SK-N-MC (cell line): ENCODE measurements around the gene SCYL1.

Experiments used
- DNase-seq: peaks from one replicate; pipeline ENCODE4 v3.0.0-alpha.2; 2011; ENCODE audit warnings: low read depth, low spot score
- H3K27ac ChIP-seq: fragments of 200-600 bp; sonication (generic); 2 replicates; pipeline ENCODE4 v1.5.1; 2016; ENCODE audit warnings: mixed run types
- H3K36me3 ChIP-seq: fragments of 200-600 bp; sonication (generic); 2 replicates; pipeline ENCODE4 v1.6.1; 2017; ENCODE audit warnings: antibody characterized with exemption, low read length, mixed read lengths; ENCODE audit not compliant: insufficient read depth
- H3K4me3 ChIP-seq: fragments of 200-600 bp; sonication (generic); 2 replicates; pipeline ENCODE4 v1.5.1; 2016
- H3K9ac ChIP-seq: fragments of 200-600 bp; sonication (generic); 2 replicates; pipeline ENCODE4 v1.8.0; 2017; ENCODE audit warnings: mixed run types, mixed read lengths; ENCODE audit not compliant: insufficient read length
- H3K9me3 ChIP-seq: fragments of 200-600 bp; sonication (generic); 2 replicates; pipeline ENCODE4 v1.6.1; 2017; ENCODE audit warnings: low read depth, mild to moderate bottlenecking, antibody characterized with exemption, low read length, moderate library complexity, mixed read lengths
- EZH2 ChIP-seq: fragments of 200-600 bp; sonication (generic); IDR thresholded peaks from one replicate; pipeline ENCODE4 v1.6.1; 2017; ENCODE audit warnings: antibody characterized with exemption
- FOXP2 ChIP-seq: optimal IDR thresholded peaks from 2 replicates; pipeline ENCODE3; 2011; ENCODE audit warnings: mild to moderate bottlenecking, moderate library complexity; ENCODE audit not compliant: insufficient read depth; ENCODE audit errors: extremely low read length, control extremely low read depth
- POLR2AphosphoS5 ChIP-seq: IDR thresholded peaks from 2 replicates; pipeline ENCODE4 v1.6.1; 2012; ENCODE audit warnings: mild to moderate bottlenecking, low read depth, low read length, borderline replicate concordance

Gene SCYL1

DNA sequence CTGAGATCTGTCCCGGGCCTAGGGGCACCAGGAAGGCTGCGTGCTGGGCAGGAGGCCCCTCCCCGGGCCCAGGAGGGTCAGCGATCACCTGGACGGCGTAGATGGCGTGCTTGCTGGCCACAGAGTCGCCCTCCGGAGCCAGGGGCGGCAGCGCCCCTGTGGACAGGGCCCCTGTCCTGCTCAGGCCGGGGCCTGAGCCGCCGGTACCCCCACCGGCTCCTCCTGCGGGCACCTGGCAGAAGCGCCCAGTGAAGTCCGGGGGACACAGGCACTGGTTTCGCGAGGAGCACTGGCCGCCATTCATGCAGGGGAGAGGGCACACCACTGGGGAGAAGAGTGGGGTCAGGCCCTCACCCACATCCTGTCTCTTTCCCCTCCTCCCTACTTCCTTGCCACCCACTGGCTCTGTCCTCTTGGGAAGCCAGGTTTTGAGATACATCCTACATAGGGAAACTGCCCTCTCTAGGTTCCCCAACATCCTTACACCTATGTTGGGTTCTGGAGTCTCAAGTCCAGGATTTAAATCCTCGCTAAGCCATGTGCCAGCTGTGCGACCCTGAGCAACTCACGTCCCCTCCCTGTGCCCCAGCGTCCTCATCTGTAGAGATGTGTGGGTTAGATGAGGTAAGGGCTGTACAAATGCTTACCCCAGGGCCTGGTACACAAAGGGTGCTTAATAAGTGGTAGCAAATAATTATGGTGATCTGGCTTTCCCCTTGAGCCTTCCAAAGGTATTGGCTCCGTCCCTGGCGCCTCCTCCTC, 29.4 kb downstream of the SCYL1 start:
- peak overlapping the region; percentile 29 for H3K9ac ChIP-seq
- TF ChIP-seq EZH2 (no peak), POLR2AphosphoS5 (no peak), FOXP2 (no peak)
- H3K9me3 ChIP-seq: no peaks in the 10 kb centered on the region
- peak overlapping the region; percentile 73 for H3K27ac ChIP-seq
- DNase-seq: no peak
- H3K4me3 ChIP-seq: peak overlapping the region; percentile 64
- H3K36me3 ChIP-seq: peaks cover 17% of the 10 kb centered on the region; the same call in 1 of the 2 replicates

DNA sequence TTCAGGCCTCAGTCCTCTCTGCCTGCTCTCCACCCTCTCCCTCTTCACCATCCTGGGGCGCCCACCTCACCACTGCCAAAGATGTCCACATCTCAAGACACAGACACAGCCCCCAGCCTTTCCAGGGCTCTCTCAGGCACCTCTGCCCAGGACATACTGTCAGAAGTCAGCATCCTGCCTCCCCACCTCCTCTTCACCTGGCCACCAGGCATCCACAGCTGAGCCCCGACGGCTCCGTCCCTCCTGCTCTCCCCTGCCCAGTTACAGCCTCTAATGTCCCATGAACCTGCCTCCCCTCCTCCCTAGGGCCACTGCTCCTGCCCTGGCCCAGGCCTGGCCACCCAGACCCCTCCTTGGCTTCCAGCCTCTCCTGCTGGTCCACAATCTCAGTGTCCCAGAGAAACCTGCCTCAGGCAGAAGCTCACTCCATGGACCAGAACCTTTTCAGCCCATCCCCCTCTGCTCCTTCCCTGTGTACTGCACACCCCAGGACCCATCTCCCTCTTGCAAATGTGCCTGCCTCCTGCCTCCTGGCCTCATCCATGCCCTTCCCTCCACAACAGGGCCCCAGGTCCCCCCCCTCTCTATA, 30.1 kb downstream of the SCYL1 start:
- Histone ChIP-seq H3K36me3 (peaks cover 13% of the 10 kb centered on the region; the same call in 1 of the 2 replicates), H3K9ac (no peak overlapping the region), H3K27ac (peak overlapping the region; percentile 73), H3K9me3 (no peaks in the 10 kb centered on the region), H3K4me3 (no peak overlapping the region)
- DNase-seq: no peak
- TF ChIP-seq POLR2AphosphoS5: no peak
- no peak for TF ChIP-seq EZH2
- TF ChIP-seq FOXP2: no peak

DNA sequence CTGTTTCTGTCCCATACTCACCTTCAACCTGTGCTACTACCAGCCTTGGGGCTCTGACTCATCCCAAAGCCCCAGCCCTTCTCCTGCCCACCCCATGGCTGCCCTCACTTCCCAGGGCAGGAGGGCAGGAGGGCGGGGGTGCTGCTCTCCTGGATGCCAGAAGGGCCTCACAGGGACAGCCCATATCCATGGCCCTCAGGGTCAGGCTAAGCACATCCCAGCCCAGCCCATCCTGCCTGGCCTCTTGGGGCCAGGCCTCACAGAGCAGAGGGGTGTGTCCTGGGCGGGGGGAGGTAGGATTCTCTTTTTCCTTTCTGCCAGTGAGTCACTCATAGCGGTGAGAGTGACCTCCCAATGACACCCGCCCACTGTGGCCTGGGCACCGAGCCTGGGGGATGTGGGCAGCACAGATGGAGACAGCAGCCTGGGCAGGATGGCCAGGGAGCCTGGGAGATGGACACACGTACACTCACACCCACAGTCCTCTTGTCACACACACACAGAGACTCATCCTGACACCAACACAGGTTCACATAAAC, 30.9 kb downstream of the SCYL1 start:
- H3K4me3 ChIP-seq: no peak overlapping the region
- no peaks in the 10 kb centered on the region for H3K9me3 ChIP-seq
- H3K36me3 ChIP-seq: peaks cover 12% of the 10 kb centered on the region; the same call in 1 of the 2 replicates
- no peak for DNase-seq
- no peak overlapping the region for H3K27ac ChIP-seq
- H3K9ac ChIP-seq: no peak overlapping the region
- no peak for TF ChIP-seq POLR2AphosphoS5
- no peak for TF ChIP-seq EZH2
- no peak for TF ChIP-seq FOXP2

DNA sequence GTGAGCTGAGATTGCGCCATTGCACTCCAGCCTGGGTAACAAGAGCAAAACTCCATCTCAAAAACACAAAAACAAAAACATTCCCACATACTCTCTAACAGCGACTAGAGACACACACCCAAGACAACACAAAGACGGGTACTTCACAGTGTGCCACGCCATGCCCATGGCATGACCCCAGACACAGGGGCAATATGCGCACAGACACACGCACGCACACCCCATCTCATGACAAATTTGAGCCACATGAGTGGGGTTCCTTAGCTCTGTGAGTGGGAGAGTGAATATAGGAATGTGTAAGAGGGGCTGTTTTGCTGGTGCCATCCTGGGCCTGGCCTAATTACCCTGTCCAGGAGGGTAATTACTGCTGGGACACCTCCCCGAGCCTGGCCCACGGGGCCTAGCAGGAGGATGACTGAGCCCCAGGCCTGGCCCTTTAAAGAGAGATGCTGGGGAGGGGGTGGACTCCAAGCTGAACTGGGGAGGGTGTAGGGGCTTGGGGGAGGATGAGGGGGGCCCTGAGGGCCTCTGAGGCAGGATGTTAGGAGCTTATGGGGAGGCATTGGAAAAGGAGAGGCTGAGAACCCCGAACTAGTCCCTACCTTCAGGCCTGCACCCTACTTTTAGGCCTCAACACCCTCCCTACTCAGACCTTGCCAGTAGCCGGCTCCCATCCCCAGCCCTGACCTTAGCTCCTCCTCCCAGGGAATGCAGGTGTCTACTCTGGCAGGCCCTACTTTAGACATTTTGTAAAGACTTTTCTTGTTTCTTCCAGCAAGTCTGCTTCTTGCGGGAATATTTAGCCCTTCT, 31.8 kb downstream of the SCYL1 start:
- H3K9ac ChIP-seq: peak overlapping the region; percentile 85
- TF ChIP-seq FOXP2 (no peak), EZH2 (no peak), POLR2AphosphoS5 (no peak)
- DNase-seq: no peak
- H3K9me3 ChIP-seq: no peaks in the 10 kb centered on the region
- H3K4me3 ChIP-seq: peak overlapping the region; percentile 89
- H3K36me3 ChIP-seq: peaks cover 4% of the 10 kb centered on the region; the same call in 1 of the 2 replicates
- H3K27ac ChIP-seq: peak overlapping the region; percentile 83

DNA sequence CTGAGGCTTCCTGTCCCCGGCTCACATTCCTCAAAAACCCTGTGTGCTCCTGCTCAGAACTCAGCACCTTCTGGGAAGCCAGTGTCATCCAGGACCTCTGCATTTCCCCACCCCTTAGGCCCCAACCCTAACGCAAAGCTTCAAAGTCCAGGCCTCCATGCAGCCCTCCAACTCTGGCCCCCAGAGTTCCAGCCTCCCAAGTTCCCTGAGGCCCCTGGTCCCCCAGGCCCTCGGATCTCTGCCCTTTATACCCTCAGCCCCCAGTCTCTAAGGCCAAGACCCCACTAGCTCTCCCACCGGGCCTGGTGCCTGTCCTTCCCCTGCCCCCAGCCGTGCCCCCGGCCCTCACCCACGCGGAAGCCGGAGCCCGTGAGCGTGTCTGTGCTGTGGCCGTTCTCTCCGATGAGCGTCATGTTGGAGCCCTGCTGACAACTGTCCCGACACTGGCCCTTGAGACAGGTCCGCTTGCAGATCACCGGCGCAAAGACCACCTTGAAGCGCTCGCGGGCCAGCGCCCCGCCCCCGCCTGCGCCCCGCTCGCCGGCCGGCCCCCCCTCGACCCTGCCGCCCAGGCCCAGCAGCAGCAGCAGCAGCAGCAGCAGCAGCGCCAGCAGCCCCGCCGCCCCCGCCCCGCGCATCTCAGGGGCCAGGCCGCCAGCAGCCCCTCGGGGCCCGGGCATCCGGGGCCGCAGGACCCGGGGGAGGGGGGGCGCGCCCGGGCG, 32.6 kb downstream of the SCYL1 start:
- H3K4me3 ChIP-seq: peak overlapping the region; percentile 89
- H3K36me3 ChIP-seq: no peaks in the 10 kb centered on the region; the same call in 1 of the 2 replicates
- DNase-seq: no peak
- peak overlapping the region; percentile 83 for H3K27ac ChIP-seq
- no peak for TF ChIP-seq FOXP2
- no peaks in the 10 kb centered on the region for H3K9me3 ChIP-seq
- peak overlapping the region; percentile 85 for H3K9ac ChIP-seq

DNA sequence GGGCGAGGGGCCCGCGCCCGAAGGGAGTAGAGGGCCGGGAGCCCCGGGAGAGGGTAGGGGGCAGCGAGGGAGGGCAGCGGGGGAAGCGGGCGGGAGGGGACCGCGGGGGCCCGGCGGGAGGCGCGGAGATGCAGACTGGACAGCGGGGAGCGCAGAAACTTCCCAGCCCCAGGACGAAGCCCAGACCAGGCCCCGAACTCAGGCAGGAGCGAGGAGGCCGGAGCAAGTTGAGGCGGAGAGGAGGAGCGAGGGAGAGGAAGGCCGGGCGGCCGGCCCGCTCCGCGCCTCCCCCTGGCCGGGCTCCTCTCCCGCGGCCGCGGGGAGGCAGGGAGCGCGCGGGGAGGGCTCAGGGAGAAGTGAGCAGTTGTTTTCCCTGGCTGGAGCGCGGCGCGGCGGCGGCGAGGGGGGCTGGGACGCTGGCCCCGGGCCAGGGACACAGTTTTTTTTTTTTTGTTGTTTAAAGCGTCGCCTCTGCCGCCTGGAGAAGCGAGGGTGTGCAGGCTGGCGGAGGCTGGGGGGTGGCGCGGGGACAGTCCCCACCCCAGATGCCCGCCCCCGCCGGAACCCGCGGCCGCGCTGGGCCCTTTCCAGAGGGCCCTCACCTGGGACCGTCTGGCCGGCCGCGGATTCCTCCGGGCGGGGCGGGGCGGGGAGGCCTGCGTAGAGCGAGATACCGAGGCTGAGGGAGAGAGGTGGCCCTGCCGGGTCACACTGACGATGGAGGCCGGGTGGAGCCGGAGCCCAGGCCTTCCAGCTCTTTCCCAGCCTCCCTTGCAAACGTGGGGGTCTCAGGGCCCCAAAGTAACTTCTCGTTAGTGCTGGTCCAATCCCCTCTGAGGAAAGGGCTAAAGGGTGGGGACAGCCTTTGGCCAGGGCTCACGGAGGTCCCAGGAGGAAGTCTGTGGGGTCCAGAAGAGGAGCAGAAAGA, 33.4 kb downstream of the SCYL1 start, which contains the start of gene LTBP3:
TSS of gene LTBP3 (minus strand) at position 358 of the 928 bp plus-strand sequence. CDS start 400 bp downstream, outside the sequence.
- Histone ChIP-seq H3K27ac (peak within 1 kb of the TSS; percentile 83), H3K4me3 (peak within 1 kb of the TSS; percentile 89), H3K9me3 (no peaks in the 10 kb centered on the region), H3K36me3 (no peaks in the 10 kb centered on the region), H3K9ac (peak within 1 kb of the TSS; percentile 85)
- TF ChIP-seq POLR2AphosphoS5 (peak; percentile 47; the same call in 1 of the 2 replicates), FOXP2 (no peak), EZH2 (no peak)
- DNase-seq: no peak

- H3K36me3 ChIP-seq: no peaks in the 10 kb centered on the region
- H3K9me3 ChIP-seq: no peaks in the 10 kb centered on the region
- H3K4me3 ChIP-seq: peak overlapping the region; percentile 89
- peak overlapping the region; percentile 80 for H3K27ac ChIP-seq
- DNase-seq: no peak
- TF ChIP-seq EZH2: no peak
- TF ChIP-seq POLR2AphosphoS5: no peak
- no peak for TF ChIP-seq FOXP2
- peak overlapping the region; percentile 84 for H3K9ac ChIP-seq
Observed at GRCh38 chr11:65558930-65559509, 34.1 kb downstream of the SCYL1 start.
